Embryonic facial prominence (tissue), 1 donor: Measurements from ENCODE around the gene PIN1.
"Not testable (repeated sequence)": the region's sequence is repeated elsewhere in the genome, so short reads cannot be mapped to it uniquely, and the experiment has no call there.

Source experiments
- DNase-seq: peaks from one replicate; pipeline ENCODE4 v3.0.0-alpha.2; 2016; ENCODE audit errors: extremely low spot score

The PIN1 gene

GRCh38 chr19:9818734-9819595 lies 16.2 kb upstream of the PIN1 start, which contains the start of gene FBXL12:
Gene FBXL12, minus strand, starts transcription at chr19:9819079. Its CDS starts 266 bp downstream, at chr19:9818813.
- DNase-seq = peak; percentile 98

- DNase-seq = no peak
Observed at GRCh38 chr19:9819596-9819909, 15.6 kb upstream of the PIN1 start.

GRCh38 chr19:9820034-9820433 lies 15.1 kb upstream of the PIN1 start:
- DNase-seq = not testable (repeated sequence)

GRCh38 chr19:9823816-9824215 lies 11.3 kb upstream of the PIN1 start:
- DNase-seq = no peak

- DNase-seq = peak; percentile 82
Observed at GRCh38 chr19:9827289-9828238, 7.6 kb upstream of the PIN1 start, which contains the start of gene UBL5. Gene UBL5, plus strand, starts transcription at chr19:9827918. Its CDS starts 420 bp downstream, at chr19:9828338.

- no peak for DNase-seq
Observed at GRCh38 chr19:9828551-9829063, 6.5 kb upstream of the PIN1 start.

GRCh38 chr19:9834307-9834725 lies 802 bp upstream of the PIN1 start:
- DNase-seq = no peak

GRCh38 chr19:9835507-9835949 lies 410 bp downstream of the PIN1 start:
- DNase-seq = no peak

GRCh38 chr19:9836021-9836420 lies 903 bp downstream of the PIN1 start:
- no peak for DNase-seq

- DNase-seq = no peak
Observed at GRCh38 chr19:9838324-9838723, 3.2 kb downstream of the PIN1 start.

GRCh38 chr19:9839415-9839814 lies 4.3 kb downstream of the PIN1 start:
- no peak for DNase-seq

- DNase-seq = no peak
Observed at GRCh38 chr19:9842834-9843625, 7.9 kb downstream of the PIN1 start.

GRCh38 chr19:9843626-9844273 lies 8.6 kb downstream of the PIN1 start:
- not testable (repeated sequence) for DNase-seq

GRCh38 chr19:9847087-9847671 lies 12.1 kb downstream of the PIN1 start:
- DNase-seq = no peak

GRCh38 chr19:9848060-9848459 lies 12.9 kb downstream of the PIN1 start:
- DNase-seq = no peak

GRCh38 chr19:9848762-9849161 lies 13.6 kb downstream of the PIN1 start:
- no peak for DNase-seq

GRCh38 chr19:9849791-9850190 lies 14.7 kb downstream of the PIN1 start:
- DNase-seq = no peak

GRCh38 chr19:9850235-9850959 lies 15.3 kb downstream of the PIN1 start:
- no peak for DNase-seq

GRCh38 chr19:9854282-9854846 lies 19.2 kb downstream of the PIN1 start:
- no peak for DNase-seq
